Limb (tissue), 2 donors: ENCODE data around the gene JAZF1.
"Not testable (repeated sequence)": the region's sequence is repeated elsewhere in the genome, so short reads cannot be mapped to it uniquely, and the experiment has no call there.

Experiments used
- DNase-seq, 2 donors: peaks; one replicate each; pipeline ENCODE4 v3.0.0-alpha.2; 2016; ENCODE audit errors: extremely low spot score in 2 of 2

JAZF1 gene

DNA sequence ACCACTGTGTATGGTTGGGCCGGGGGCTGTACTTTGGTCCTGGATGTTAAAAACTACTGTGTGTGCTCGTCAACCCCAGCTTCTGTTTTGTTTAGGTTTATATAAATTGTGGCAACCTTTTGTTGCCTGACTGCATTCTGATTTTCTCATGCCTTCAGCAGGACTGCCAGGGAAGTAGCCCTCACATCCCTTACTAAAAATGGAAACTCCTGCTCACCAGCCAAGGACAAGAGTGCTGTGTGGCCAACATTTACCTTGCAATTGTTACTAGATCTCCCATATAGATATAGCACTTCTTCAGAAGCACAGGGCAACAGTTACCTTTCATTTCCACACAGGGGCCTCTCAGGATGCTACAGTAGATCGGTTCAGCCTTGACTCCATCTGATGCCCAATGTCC lies 266.2 kb downstream of the JAZF1 start:
- no peak for DNase-seq

DNA sequence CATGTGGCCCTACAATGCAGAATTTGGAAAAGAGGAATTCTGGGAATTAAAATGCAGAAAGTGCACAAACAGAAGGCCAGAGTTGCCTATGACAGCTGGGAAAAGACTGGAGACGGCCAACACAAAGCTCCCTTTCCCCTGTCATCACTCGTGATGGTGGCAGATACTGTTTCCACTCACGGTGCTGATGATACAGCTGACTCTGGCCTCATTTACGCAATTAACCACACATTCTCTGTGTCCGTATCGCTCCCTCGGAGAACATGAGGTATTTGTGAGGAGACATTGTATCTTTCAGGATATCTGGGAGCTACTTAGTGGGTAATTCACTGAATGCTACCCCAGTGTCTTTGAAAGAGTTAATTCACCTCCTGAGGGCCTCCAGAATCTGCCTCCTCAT lies 267.8 kb downstream of the JAZF1 start:
- DNase-seq: no peak

DNA sequence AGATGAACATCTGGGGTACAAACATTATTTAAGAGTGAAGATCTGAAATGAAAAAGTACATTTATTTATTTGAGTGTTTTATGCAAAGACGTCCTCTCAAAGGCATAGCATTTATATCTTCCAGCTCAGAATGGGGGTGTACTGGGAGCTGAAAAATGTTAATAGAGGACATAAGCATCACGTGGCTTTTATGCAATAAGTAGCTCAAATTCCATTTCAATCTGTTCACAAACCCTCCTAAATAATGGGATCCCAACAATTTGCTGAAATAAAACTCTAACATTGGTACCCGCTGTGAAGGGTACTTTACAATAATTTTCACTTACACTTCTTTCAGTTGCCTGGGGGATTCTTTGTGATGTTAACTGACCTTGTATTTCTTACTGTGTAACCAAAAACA lies 268.7 kb downstream of the JAZF1 start:
- no peak for DNase-seq

DNA sequence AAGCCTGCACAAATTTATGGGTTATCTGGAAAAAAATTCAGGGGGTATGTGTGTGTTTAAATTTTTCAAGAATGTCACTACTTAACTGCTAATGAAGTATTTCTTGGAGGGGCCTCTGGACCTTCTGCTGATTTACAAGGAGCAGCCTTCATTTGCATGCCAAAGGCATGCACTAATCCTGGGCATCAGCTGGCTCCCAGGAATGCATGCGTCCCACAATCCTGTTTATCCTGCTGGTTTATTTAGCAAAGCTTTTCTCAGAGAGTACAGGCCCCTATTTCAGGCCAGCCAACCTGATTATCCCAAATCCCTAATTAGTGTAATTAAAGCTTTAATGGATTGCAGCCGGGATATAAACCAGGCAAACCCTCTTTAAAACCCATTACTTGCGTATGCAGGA lies 270.3 kb downstream of the JAZF1 start:
- DNase-seq: no peak

DNA sequence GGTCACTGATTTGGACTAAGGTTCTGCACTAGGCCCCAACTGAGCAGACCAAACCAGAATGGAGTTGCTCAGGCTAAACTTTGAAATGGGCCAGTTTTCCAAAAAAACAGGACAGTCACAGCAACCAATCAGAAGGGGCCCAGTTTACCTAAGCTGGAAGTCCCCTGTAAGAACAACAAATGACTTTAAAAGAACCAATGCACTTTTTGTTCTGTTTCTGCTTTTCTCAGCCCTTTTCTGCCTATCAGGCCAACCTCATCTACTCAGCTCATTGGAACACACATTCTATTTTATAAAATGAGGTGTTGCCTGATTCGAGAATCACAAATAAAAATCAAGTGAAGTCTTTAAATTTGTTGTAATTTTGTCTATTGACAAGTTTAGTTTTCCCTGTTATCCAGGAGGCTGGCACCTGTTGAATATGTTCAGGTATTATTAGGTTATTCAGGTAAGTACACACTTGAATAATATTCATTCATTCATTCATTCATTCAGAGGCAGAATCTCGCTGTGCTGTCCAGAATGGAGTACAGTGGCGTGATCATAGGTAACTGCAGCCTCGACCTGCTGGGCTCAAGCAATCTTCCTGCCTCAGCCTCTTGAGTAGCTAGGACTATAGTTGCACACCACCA lies 271.9 kb downstream of the JAZF1 start:
- DNase-seq: no peak

DNA sequence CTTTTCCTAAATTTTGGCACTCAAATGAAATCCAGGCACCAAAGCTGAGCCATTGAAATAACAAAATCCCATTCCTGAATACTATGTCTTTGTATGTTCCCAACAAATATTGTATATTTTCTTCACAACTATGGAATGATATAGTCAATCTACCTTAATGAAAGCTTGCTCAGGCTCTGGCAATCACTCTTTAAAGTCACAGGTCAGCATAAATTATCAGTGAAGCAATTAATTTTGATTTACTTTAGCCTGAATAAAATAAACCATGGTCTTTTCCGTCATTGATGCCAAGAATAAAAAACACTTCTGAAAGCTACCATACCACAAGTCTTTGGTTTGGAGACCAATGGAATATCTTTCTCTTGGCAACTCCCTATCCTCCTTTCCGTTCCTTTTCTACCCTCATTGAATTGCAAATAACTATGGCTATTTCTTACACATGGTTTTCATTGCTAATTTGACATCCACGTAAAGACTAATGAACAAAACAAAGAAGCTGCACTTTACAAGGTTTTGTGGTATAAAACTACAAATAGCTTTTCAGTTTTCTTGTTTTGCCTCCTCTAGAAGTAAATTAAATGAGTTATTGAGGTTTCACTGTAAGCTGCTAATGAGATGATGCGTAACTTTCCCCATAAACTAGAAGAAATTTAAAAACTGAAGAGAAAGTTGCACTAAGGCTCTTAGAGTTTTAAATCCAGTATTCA lies 274.1 kb downstream of the JAZF1 start:
- DNase-seq: no peak

DNA sequence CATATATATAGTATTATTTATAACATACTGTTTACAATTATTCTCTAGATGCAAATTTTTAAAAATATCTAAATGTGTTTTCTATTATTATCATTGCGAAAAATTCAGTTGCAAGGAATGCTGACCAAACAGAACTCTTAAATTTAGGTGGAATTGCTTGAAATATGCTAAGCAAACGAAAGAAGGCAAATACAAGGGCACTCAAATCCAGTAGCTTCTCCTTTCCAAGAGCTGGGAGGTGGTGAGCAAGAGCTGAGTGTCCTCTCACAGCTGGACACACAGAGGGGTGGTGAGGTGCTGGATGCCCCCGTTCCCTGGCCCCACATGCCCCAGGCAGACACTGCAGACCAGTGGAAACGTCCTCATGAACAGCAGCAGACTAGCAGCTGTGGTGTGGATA lies 274.6 kb downstream of the JAZF1 start:
- DNase-seq: no peak

DNA sequence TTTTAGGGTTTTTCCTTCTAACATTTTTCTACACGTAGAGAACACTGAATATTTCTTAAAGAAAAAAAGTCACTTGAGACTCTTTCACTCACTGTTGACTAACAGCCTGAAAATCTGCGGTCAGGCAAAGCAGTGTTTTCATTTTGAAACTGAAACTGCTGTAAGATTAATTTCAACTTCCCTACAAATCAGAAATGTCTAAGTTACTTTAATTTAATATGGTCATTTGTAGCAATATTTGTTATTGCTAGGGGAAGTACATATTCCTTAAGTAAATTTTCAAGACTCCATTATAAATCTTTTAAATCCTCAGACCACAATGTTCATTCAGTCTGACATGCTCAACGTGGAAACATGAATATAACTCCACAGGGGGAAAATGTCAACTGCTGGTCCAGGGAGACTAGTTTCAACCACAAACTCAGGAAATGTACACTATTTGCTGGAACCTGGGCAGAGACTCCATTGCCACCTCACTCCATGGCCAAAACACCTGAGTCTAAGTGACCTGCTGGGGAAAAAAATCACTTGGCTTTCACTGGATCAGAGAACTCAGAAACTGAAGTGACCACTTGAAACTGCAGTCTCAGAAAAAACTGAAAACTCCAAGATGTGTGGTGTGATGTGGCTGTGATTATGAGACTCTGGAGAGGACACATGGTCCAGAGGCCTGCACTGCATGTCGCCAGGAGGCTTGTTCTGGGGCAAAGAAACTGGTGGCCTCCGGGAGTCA lies 279.4 kb downstream of the JAZF1 start:
- DNase-seq: no peak

DNA sequence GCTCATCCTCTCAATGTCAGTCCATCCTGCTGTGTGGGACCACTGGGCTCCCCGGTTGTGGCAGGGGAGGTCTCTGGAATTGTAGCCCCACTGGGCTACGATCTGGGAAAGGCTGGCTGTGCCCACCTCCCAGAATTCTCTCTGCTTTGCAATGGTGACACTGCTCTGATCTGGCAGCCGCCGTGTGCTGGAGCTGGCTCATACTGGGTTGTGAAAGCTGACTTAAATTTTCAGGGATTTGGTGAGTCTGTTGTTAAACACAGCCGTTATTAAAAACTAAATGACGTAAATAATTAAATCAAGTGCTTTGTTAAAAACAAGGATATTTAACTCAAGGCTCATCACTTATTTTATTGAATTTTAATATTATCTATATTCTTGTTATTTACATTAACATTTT lies 280.6 kb downstream of the JAZF1 start:
- no peak for DNase-seq

DNA sequence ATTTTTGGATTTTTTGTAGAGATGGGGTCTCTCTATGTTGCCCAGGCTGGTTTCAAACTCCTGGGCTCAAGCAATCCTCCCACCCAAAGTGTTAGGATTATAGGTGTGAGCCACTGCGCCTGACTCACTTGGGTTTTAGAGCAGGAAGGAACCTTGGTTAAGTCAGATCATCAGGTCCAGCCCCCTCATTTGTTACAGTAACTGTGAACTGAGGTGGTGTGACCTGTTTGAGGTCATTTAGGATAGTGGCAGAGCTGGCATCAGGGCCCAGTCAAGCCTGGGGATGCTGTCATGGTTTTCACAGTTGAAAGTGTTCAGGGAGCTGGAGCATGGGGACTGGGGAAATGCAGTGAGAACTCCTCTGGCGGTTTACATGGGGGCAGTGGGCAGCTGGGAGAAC lies 281.0 kb downstream of the JAZF1 start:
- no peak for DNase-seq

DNA sequence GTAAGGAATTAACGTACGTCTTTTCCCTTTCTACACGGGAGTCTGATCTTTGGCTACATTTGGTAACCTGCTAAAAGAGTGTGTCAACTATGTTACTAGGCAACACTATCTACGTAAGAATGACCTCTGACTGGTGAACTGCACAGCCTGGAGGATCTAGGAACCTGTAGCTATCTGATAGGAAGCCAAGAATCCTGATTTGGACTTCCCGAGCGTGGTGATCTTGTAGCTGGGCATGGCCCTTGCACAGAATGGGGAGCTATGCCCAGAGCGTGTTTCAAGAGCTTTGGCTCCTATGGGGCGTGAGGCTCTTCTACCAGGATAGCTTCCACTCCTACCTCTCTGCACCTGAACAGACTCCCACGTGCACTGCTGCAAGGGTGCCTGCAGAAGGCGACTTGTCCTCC lies 283.2 kb downstream of the JAZF1 start:
- no peak for DNase-seq

DNA sequence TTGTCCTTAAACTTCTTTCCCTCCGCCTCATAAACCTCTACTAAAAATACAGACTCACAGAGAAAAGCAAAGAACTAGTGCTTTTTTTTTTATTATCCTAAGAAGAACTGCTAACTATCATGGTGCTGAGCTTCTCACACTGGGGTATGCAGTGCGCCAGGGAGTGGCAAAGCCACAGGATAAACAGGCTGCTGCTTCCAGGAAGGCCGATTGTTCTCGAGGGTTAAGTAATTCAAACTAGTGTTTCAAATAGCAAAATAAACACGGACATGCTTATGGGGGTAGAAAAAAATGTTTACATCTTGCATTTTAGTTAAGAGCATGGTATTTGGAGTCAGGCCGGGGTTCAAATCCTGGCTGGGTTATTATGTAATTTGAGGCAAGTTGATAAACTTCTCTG lies 283.6 kb downstream of the JAZF1 start:
- DNase-seq: no peak

DNA sequence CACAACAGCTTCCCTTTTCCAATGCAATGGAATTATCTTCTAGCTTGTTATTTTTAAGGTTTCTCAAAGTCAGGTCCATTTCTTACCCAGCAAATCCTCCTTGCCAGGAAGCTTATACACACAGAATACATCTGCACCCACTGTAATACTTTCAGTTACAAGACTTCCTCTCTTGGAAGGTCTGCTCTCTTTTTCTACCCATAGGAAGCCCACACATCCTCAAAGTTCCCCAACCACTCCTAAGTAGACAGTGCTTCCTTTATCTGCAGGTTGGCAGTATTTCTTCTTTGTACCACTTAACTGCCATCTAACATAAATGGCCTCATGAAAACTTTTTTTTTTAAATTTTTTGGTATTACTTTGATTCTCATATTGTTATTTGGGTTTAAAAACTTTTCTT lies 285.0 kb downstream of the JAZF1 start:
- DNase-seq: no peak

DNA sequence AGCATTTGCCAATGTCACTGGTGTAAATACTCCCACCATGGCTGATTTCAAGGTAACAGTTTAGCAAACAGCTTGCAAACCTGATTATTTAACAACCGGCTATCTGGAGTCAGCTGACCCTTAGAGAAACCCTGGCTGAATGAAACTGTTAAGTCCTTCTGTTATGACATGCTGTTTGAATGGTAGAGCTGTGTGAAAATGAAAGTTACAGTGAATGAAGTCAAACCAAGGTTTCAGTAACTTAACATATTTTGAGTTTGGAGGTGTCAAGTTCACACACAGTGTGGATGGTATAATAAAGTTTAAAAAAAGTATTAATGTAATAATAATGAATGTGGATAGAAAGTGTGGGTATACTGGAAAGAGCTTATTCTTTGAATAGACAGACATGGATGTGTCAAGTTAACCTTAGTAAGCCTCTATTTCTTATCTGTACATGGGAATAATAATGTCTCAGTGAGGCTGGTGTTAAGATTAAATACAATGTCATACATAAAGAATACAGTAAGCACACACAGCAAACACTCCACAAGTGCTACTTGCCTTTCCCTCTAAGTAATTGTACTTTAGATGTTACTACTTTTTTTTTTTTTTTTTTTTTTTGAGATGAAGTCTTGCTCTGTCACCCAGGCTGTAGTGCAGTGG lies 290.3 kb downstream of the JAZF1 start:
- DNase-seq: no peak

DNA sequence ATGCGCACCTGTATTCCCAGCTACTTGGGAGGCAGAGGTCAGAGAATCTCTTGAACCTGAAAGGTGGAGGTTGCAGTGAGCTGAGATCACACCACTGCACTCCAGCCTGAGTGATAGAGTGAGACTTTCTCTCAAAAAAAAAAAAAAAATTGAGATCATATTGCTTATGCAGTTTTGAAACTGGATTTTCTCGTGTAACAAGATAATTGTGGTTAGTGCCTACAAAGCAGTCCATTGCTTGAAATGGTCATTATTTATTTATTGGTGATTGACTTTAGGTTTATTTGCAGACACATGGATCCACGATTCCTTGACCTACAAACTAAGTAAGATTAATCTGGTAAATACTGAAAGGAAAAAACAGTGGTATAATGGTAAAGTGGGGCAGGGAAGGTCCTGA lies 290.8 kb downstream of the JAZF1 start:
- no peak for DNase-seq

DNA sequence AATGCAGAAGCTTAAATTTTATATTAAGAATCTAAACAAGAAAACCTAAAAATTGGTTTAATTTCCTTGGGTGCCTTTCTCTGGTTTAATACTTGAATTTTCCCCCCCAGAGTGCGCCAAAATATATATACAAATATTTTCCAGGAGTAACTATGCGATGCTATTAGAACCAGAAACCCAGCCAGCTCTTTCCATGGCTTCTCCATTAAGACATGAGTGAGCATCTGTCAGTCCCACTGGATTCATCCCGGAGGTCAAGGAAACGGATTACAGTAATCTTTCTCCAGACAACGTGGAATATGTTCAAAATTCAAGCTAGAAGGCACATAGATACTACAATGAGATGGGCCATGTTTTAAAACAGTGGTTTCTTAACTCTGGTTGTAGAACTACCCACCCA lies 291.9 kb downstream of the JAZF1 start:
- DNase-seq: no peak

DNA sequence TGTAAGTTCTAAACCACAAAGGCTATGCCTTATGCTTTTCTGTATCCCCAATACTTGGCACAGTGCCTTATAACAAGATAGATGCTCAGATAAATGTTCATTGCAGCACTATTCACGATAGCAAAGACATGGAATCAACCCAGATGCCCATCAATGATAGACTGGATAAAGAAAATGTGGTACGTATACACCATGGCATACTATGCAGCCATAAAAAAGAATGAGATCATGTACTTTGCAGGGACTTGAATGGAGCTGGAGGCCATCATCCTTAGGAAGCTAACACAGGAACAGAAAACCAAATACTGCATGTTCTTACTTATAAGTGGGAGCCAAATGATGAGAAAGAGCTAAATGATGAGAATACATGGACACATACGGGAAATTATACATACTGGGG lies 293.9 kb downstream of the JAZF1 start:
- not testable (repeated sequence) for DNase-seq

DNA sequence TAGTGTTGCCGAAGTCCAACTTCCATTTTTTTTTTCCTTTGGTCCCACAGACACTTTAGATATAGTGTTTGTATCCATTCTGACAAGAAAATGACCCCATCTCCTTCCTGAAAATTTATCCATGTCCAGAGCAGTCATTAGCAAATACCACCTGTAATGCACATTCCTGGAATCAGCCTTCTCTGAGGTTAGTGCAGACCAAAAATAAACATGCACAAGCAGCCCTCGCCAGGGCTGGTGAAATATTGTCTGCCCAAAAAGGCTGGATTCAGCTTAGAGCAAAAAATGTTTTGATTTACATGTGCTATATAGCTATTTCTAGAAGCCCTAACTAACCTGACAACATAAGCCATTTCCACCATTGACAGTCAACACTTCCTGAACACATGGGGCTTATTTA lies 294.9 kb downstream of the JAZF1 start:
- no peak for DNase-seq

DNA sequence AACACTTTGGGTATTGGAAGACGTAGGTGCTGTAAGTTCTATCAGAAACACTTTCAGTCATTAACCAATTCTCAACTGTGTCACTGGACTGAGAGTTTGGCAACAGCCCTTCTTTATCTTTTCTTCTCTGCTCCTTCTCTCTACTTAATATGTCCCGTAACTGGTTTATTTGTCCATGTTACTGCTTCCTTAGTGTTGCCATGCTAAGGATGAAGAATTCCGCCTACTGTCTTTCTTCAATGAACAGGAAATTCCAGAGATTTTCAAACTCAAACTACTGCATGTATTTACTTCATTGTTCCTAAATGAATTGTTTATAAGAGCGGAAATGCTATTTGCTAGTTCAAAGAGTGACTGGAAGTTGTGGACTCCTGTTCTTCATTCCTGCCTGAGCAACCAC lies 296.9 kb downstream of the JAZF1 start:
- DNase-seq: no peak

DNA sequence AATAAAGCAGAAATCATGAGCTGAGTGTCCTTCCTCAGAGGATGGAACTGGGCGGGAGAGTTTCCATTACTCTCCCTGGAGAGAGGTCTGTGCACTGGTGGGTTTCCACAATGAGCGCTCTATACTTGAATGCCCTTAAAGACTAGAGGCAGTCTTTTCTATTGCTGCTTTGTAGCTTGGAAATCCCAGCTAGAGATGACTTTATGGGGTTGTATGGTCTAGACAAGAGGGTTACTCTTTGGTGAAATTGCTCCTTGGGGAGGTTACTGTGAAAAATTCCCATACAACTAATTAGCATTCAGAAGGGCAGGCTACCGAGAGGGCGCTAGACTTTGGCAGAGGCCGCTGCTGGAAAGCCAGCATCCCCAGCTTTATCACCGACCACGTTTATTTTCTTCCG lies 303.8 kb downstream of the JAZF1 start:
- DNase-seq: no peak

DNA sequence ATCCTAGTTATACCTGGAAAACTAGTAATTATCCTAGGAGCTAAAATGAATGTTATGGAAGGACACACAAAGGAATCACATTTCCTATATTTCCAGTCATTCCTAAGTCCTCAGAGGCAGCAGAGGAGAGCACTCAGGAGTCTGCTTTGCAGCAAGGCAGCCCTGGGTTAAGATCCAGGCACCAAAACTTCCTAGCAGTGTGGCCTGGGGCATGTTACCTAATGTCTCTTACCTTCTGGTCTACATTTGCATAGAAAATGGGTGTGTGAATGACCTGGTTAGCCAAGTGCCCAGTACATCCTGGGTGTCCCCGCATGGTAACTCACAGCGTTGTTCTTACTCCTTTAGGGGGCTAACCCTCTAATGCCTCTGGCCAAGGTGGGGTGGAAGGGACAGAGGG lies 304.8 kb downstream of the JAZF1 start:
- DNase-seq: no peak

DNA sequence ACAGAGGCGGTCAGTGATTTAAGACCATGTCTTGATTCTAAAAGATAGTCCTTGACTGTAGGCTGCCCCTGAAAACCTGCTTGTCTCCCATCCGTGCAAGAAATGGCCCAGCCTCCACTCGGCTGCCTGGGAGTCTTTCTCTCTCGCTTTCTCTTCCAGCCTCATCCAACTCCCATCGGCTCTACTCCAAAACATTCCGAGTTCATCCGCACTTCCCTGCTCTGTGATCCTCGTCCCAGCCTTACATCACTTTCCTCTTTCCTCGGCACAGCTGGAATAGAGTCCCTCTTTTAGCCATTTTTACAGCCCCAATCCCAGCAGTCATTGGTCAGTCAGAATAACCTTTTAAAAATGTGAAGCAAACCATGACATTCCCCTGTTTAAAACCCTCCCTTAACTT lies 305.5 kb downstream of the JAZF1 start:
- no peak for DNase-seq
